HepG2 (cell line): Measurements from ENCODE around the gene KDM2B. TPM values are rescaled to one million over a fixed set of nuclear protein-coding genes. Genes with fewer than 3 reads are reported as not detected.
A peak's percentile ranks its signal among the peaks of the same experiment; 100 is the strongest.

ENCODE experiments used
- AGO1 ChIP-seq: fragments of 200-400 bp; formaldehyde crosslinking; IDR thresholded peaks from 2 replicates; pipeline ENCODE4 v1.6.1; 2017; ENCODE audit warnings: mild to moderate bottlenecking, low read depth, low read length, moderate library complexity; ENCODE audit not compliant: poor library complexity, severe bottlenecking
- KIAA2018 ChIP-seq: sonication (generic); formaldehyde crosslinking; IDR thresholded peaks from 2 replicates; pipeline ENCODE4 v1.5.0; 2020; ENCODE audit warnings: mild to moderate bottlenecking, missing genetic modification reagents, borderline replicate concordance
- NPAS2 ChIP-seq: sonication (generic); formaldehyde crosslinking; IDR thresholded peaks from 2 replicates; pipeline ENCODE4 v1.8.0; 2022; ENCODE audit warnings: mild to moderate bottlenecking, missing genetic modification reagents, borderline replicate concordance
- NRL ChIP-seq: sonication (generic); formaldehyde crosslinking; IDR thresholded peaks from 2 replicates; pipeline ENCODE4 v1.5.0; 2020; ENCODE audit warnings: missing genetic modification reagents, mild to moderate bottlenecking, moderate library complexity, borderline replicate concordance
- RELA ChIP-seq: sonication (generic); formaldehyde crosslinking; IDR thresholded peaks from 2 replicates; pipeline ENCODE4 v1.4.0; 2020; ENCODE audit warnings: missing genetic modification reagents
- REXO4 ChIP-seq: sonication (generic); formaldehyde crosslinking; IDR thresholded peaks from 2 replicates; pipeline ENCODE4 v1.8.0; 2022; ENCODE audit warnings: missing genetic modification reagents, mild to moderate bottlenecking, borderline replicate concordance
- RFXAP ChIP-seq: sonication (generic); formaldehyde crosslinking; IDR thresholded peaks from 2 replicates; pipeline ENCODE4 v1.4.0; 2020; ENCODE audit warnings: missing genetic modification reagents, borderline replicate concordance
- SMC3 ChIP-seq: IDR thresholded peaks from 2 replicates; pipeline ENCODE4 v1.6.1; 2011; ENCODE audit warnings: low read length, improper control_type of control experiment
- TCF7L2 ChIP-seq: IDR thresholded peaks from 2 replicates; pipeline ENCODE4 v1.6.1; 2011; ENCODE audit warnings: mild to moderate bottlenecking, low read depth, low read length, moderate library complexity
- ZNF569 ChIP-seq: sonication (generic); formaldehyde crosslinking; IDR thresholded peaks from 2 replicates; pipeline ENCODE4 v1.5.0; 2020; ENCODE audit warnings: mild to moderate bottlenecking, missing genetic modification reagents, moderate library complexity, borderline replicate concordance
- ZNF747 ChIP-seq: sonication (generic); formaldehyde crosslinking; IDR thresholded peaks from 2 replicates; pipeline ENCODE4 v1.8.1; 2023; ENCODE audit warnings: missing genetic modification reagents, mild to moderate bottlenecking, borderline replicate concordance
- ZNF768 ChIP-seq: sonication (generic); formaldehyde crosslinking; IDR thresholded peaks from 2 replicates; pipeline ENCODE4 v1.4.0; 2020; ENCODE audit warnings: missing genetic modification reagents
- ZSCAN12 ChIP-seq: sonication (generic); formaldehyde crosslinking; IDR thresholded peaks from 2 replicates; pipeline ENCODE4 v1.9.0; 2021; ENCODE audit warnings: mild to moderate bottlenecking, missing genetic modification reagents
- ZSCAN31 ChIP-seq: sonication (generic); formaldehyde crosslinking; IDR thresholded peaks from 2 replicates; pipeline ENCODE4 v1.5.0; 2020; ENCODE audit warnings: low read depth, mild to moderate bottlenecking, missing genetic modification reagents
- polyA plus RNA-seq, 8 experiments: library from polyadenylated mRNA; depleted of rRNA in 3 of 8; stranded (reverse) in 7 of 8; unstranded in 1 of 8; fragments of >200 nt; fragmentation: Illumina TruSeq in 4 of 8; extraction: Trizol in 4 of 8; gene quantifications; 2 replicates each; pipeline versions ENCODE4 v1.2.1 to v1.2.3, GENCODE V29; 2011 to 2016; ENCODE audit warnings: low read depth in 4 of 8, missing spikeins in 1 of 8, mixed read lengths in 1 of 8; ENCODE audit not compliant: insufficient read depth in 1 of 8
- total RNA-seq, 5 experiments: library from RNA; depleted of rRNA; stranded (reverse); fragments of >200 nt; fragmentation: Illumina TruSeq; extraction: Trizol; gene quantifications; 2 replicates each; pipeline ENCODE4 v1.2.3, GENCODE V29; 2016; ENCODE audit warnings: low read depth in 1 of 5
- TF ChIP-seq, protein P1 (sequence below): sonication (generic); formaldehyde crosslinking; IDR thresholded peaks from 2 replicates; pipeline ENCODE4 v1.8.0; 2022; ENCODE audit warnings: missing genetic modification reagents, mild to moderate bottlenecking, inconsistent platforms, borderline replicate concordance
- TF ChIP-seq, protein P2 (sequence below): sonication (generic); formaldehyde crosslinking; IDR thresholded peaks from 2 replicates; pipeline ENCODE4 v1.4.0; 2020; ENCODE audit warnings: mild to moderate bottlenecking, missing genetic modification reagents
- TF ChIP-seq, protein P3 (sequence below): IDR thresholded peaks from 2 replicates; pipeline ENCODE4 v1.6.1; 2016

The KDM2B gene
- total and polyA plus RNA-seq, 2 of the 13 experiments (the other 11 are each of a cell fraction or from before 2014, with no cell fraction given), result 17.5 to 26.1 TPM

- TF ChIP-seq, protein P1, sequence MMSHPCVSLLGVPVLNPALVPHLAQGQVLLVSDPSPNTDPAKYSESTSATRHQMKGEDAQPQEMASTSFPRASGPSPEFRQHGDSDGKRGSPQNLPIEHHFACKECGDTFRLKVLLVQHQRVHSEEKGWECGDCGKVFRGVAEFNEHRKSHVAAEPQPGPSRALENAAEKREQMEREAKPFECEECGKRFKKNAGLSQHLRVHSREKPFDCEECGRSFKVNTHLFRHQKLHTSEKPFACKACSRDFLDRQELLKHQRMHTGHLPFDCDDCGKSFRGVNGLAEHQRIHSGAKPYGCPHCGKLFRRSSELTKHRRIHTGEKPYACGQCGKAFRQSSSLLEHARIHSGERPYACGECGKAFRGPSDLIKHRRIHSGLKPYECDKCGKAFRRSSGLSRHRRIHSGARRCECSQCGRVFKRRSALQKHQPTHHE (CRISPR knock-in tag), result 0 out of 2 replicates have a peak, but pooled peaks have one; percentile 77
- no peak for TF ChIP-seq RELA
- TF ChIP-seq AGO1, result no peak
- no peak for TF ChIP-seq NPAS2 (CRISPR knock-in tag)
- peak; percentile 97 for TF ChIP-seq ZSCAN12 (CRISPR knock-in tag)
- TF ChIP-seq ZNF747 (CRISPR knock-in tag), result no peak
- 0 out of 2 replicates have a peak, but pooled peaks have one; percentile 48 for TF ChIP-seq RFXAP (CRISPR knock-in tag)
- no peak for TF ChIP-seq NRL (CRISPR knock-in tag)
- TF ChIP-seq SMC3, result no peak
- no peak for TF ChIP-seq KIAA2018
- TF ChIP-seq, protein P2, sequence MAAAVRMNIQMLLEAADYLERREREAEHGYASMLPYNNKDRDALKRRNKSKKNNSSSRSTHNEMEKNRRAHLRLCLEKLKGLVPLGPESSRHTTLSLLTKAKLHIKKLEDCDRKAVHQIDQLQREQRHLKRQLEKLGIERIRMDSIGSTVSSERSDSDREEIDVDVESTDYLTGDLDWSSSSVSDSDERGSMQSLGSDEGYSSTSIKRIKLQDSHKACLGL (CRISPR knock-in tag), result peak; percentile 64; the same call in 1 of the 2 replicates
- TF ChIP-seq ZSCAN31, result no peak
- TF ChIP-seq, protein P3, sequence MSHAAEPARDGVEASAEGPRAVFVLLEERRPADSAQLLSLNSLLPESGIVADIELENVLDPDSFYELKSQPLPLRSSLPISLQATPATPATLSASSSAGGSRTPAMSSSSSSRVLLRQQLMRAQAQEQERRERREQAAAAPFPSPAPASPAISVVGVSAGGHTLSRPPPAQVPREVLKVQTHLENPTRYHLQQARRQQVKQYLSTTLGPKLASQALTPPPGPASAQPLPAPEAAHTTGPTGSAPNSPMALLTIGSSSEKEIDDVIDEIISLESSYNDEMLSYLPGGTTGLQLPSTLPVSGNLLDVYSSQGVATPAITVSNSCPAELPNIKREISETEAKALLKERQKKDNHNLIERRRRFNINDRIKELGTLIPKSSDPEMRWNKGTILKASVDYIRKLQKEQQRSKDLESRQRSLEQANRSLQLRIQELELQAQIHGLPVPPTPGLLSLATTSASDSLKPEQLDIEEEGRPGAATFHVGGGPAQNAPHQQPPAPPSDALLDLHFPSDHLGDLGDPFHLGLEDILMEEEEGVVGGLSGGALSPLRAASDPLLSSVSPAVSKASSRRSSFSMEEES, result peak; percentile 96
- no peak for TF ChIP-seq ZNF768
- TF ChIP-seq TCF7L2, result no peak
- TF ChIP-seq ZNF569 (CRISPR knock-in tag), result no peak
- peak; percentile 37; the same call in 1 of the 2 replicates for TF ChIP-seq REXO4 (CRISPR knock-in tag)
Observed at GRCh38 chr12:121516437-121517011, 64.3 kb downstream of the KDM2B start (continued).
